Measurements from ENCODE around the gene TTC23. TPM values are rescaled to one million over a fixed set of nuclear protein-coding genes. Genes with fewer than 3 reads are reported as not detected.
"Not testable (repeated sequence)": the region's sequence is repeated elsewhere in the genome, so short reads cannot be mapped to it uniquely, and the experiment has no call there.

The TTC23 gene
- total RNA-seq, 2 donors from 2014 or later = 0.30 TPM; not detected in 1

- H3K9me3 ChIP-seq (ENCODE audit: control insufficient read depth, low read length, poor library complexity, severe bottlenecking) = no peaks in the 10 kb centered on the region
- ATAC-seq (no peak), DNase-seq (no peak)
- H3K27me3 Mint-ChIP-seq = peaks cover 42% of the 10 kb centered on the region
- H3K27ac Mint-ChIP-seq = no peak overlapping the region
- peaks cover 12% of the 10 kb centered on the region for H3K4me1 Mint-ChIP-seq
- no peak overlapping the region for H3K4me3 Mint-ChIP-seq
- H3K36me3 Mint-ChIP-seq (ENCODE audit: low read depth) = peaks cover 4% of the 10 kb centered on the region
Observed at GRCh38 chr15:99121691-99122410, 127.5 kb downstream of the TTC23 start.

- Mint-ChIP-seq H3K27ac (no peak overlapping the region), H3K36me3 (ENCODE audit: low read depth) (peaks cover 4% of the 10 kb centered on the region), H3K27me3 (peaks cover 48% of the 10 kb centered on the region), H3K4me1 (peaks cover 12% of the 10 kb centered on the region), H3K4me3 (no peak overlapping the region)
- ATAC-seq = no peak
- H3K9me3 ChIP-seq (ENCODE audit: control insufficient read depth, low read length, poor library complexity, severe bottlenecking) = no peaks in the 10 kb centered on the region
- no peak for DNase-seq
Observed at GRCh38 chr15:99121207-99121606, 128.2 kb downstream of the TTC23 start.

GRCh38 chr15:99120050-99120777 lies 129.2 kb downstream of the TTC23 start:
- DNase-seq (no peak), ATAC-seq (no peak)
- Mint-ChIP-seq H3K27me3 (peaks cover 45% of the 10 kb centered on the region), H3K27ac (no peak overlapping the region), H3K4me3 (no peak overlapping the region), H3K36me3 (ENCODE audit: low read depth) (peaks cover 4% of the 10 kb centered on the region), H3K4me1 (peaks cover 12% of the 10 kb centered on the region)
- H3K9me3 ChIP-seq (ENCODE audit: control insufficient read depth, low read length, poor library complexity, severe bottlenecking) = no peaks in the 10 kb centered on the region

- peaks cover 10% of the 10 kb centered on the region for H3K4me1 Mint-ChIP-seq
- H3K27me3 Mint-ChIP-seq = peaks cover 36% of the 10 kb centered on the region
- no peak overlapping the region for H3K27ac Mint-ChIP-seq
- ATAC-seq (no peak), DNase-seq (no peak)
- no peaks in the 10 kb centered on the region for H3K9me3 ChIP-seq (ENCODE audit: control insufficient read depth, low read length, poor library complexity, severe bottlenecking)
- H3K36me3 Mint-ChIP-seq (ENCODE audit: low read depth) = peaks cover 4% of the 10 kb centered on the region
- no peak overlapping the region for H3K4me3 Mint-ChIP-seq
Observed at GRCh38 chr15:99118801-99119546, 130.4 kb downstream of the TTC23 start.

GRCh38 chr15:99118258-99118632 lies 131.1 kb downstream of the TTC23 start:
- no peak for DNase-seq
- no peak overlapping the region for H3K27ac Mint-ChIP-seq
- peaks cover 28% of the 10 kb centered on the region for H3K27me3 Mint-ChIP-seq
- H3K9me3 ChIP-seq (ENCODE audit: control insufficient read depth, low read length, poor library complexity, severe bottlenecking) = no peaks in the 10 kb centered on the region
- H3K36me3 Mint-ChIP-seq (ENCODE audit: low read depth) = peaks cover 4% of the 10 kb centered on the region
- H3K4me3 Mint-ChIP-seq = no peak overlapping the region
- no peak for ATAC-seq
- peaks cover 8% of the 10 kb centered on the region for H3K4me1 Mint-ChIP-seq

DNA sequence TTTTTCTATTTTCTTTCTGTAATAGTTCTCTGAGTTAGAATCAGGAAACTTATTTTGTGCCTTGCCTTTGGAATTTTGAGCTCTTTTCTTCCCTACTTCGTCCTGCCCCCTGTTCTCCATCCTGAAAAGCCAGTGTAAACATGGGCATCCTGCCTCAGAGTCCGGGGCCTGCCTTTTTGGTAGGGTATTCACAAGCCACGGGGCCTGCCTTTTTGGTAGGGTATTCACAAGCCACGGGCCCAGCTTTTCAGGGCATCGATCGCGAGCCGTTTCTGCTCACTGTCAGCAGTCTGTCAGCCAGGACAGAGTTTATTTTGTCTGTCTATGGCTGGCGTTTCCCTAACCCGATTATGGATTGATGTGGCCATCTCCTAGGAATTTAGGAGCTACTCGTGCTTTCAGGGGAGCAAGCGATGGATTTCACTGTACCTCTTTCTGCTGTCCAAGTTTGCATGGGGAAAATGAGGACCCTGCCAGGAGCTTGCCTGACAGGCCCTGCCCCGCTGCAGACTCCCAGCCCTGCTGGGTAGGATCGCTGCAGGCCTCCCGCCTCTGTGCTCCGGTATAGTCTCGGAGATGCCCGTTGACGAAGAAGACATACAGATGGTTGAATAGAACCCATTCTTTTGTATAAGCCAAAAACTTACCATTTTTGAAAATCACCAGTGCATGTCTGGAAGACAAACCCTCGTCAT lies 131.7 kb downstream of the TTC23 start:
- H3K36me3 Mint-ChIP-seq (ENCODE audit: low read depth) = peaks cover 4% of the 10 kb centered on the region
- no peak overlapping the region for H3K4me3 Mint-ChIP-seq
- ATAC-seq (no peak), DNase-seq (no peak)
- peaks cover 28% of the 10 kb centered on the region for H3K27me3 Mint-ChIP-seq
- H3K9me3 ChIP-seq (ENCODE audit: control insufficient read depth, low read length, poor library complexity, severe bottlenecking) = no peaks in the 10 kb centered on the region
- H3K27ac Mint-ChIP-seq = no peak overlapping the region
- peaks cover 8% of the 10 kb centered on the region for H3K4me1 Mint-ChIP-seq

GRCh38 chr15:99117111-99117510 lies 132.3 kb downstream of the TTC23 start:
- H3K9me3 ChIP-seq (ENCODE audit: control insufficient read depth, low read length, poor library complexity, severe bottlenecking) = no peaks in the 10 kb centered on the region
- no peak for DNase-seq
- H3K4me1 Mint-ChIP-seq = peaks cover 8% of the 10 kb centered on the region
- H3K4me3 Mint-ChIP-seq = no peak overlapping the region
- peaks cover 28% of the 10 kb centered on the region for H3K27me3 Mint-ChIP-seq
- peaks cover 4% of the 10 kb centered on the region for H3K36me3 Mint-ChIP-seq (ENCODE audit: low read depth)
- H3K27ac Mint-ChIP-seq = no peak overlapping the region
- ATAC-seq = no peak

- no peak overlapping the region for H3K27ac Mint-ChIP-seq
- peaks cover under 1% of the 10 kb centered on the region for H3K36me3 Mint-ChIP-seq (ENCODE audit: low read depth)
- H3K4me1 Mint-ChIP-seq = peaks cover 5% of the 10 kb centered on the region
Observed at GRCh38 chr15:99115300-99116215, 133.8 kb downstream of the TTC23 start.

DNA sequence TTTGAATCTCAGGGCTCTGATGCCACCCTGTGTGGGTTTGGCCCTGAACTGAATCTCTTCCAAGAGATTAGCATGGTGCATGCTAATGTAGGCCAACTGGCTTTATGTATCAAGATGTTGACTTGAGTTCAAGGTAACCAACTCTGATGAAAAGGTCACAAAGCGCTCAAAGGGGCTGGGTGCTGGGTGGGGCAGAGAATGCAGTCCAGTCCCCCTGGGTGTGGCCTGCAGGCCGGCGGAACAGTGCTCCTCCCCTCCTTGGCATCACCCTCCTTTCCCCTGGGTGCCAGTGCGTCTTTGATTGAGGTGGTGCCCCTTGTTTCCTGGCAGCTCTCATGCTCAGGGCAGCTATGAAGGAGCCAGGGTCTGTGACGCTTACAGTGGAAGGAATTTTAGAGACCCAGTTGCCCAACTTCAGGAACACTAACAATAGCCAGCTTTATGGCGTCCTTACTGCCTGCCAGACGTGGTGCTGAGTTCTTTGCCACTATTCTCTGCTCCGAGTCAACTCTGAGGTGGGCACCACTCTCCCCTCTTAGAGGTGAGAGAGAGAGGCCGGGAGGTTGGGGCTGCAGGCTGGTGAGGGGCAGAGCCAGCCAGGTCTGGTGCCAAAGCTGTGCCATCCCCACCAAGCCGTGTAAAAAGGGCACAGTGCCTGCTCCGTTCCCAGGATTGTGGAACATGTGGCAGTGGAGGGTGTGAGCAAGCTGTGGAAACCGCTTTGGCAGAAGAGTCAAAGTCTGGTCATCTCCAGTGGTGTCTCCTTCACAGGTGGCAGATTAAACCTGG lies 134.7 kb downstream of the TTC23 start:
- no peak for DNase-seq
- H3K27ac Mint-ChIP-seq = no peak overlapping the region
- no peaks in the 10 kb centered on the region for H3K9me3 ChIP-seq (ENCODE audit: control insufficient read depth, low read length, poor library complexity, severe bottlenecking)
- no peak overlapping the region for H3K4me3 Mint-ChIP-seq
- ATAC-seq = no peak
- no peaks in the 10 kb centered on the region for H3K36me3 Mint-ChIP-seq (ENCODE audit: low read depth)
- peaks cover 4% of the 10 kb centered on the region for H3K4me1 Mint-ChIP-seq
- H3K27me3 Mint-ChIP-seq = peaks cover 15% of the 10 kb centered on the region

More at GRCh38 chr15:99115300-99116215, 133.8 kb downstream of the TTC23 start:
- DNase-seq (no peak), ATAC-seq (no peak)
- no peaks in the 10 kb centered on the region for H3K9me3 ChIP-seq (ENCODE audit: control insufficient read depth, low read length, poor library complexity, severe bottlenecking)
- peaks cover 19% of the 10 kb centered on the region for H3K27me3 Mint-ChIP-seq
- no peak overlapping the region for H3K4me3 Mint-ChIP-seq

- no peak overlapping the region for H3K27ac Mint-ChIP-seq
- no peaks in the 10 kb centered on the region for H3K9me3 ChIP-seq (ENCODE audit: control insufficient read depth, low read length, poor library complexity, severe bottlenecking)
- DNase-seq (no peak), ATAC-seq (no peak)
- H3K27me3 Mint-ChIP-seq = peaks cover 25% of the 10 kb centered on the region
- peaks cover 4% of the 10 kb centered on the region for H3K4me1 Mint-ChIP-seq
- no peak overlapping the region for H3K4me3 Mint-ChIP-seq
- H3K36me3 Mint-ChIP-seq (ENCODE audit: low read depth) = no peaks in the 10 kb centered on the region
Observed at GRCh38 chr15:99113547-99114271, 135.7 kb downstream of the TTC23 start.

- H3K27me3 Mint-ChIP-seq = peaks cover 28% of the 10 kb centered on the region
- H3K4me3 Mint-ChIP-seq; H3K4me1 Mint-ChIP-seq; H3K27ac Mint-ChIP-seq; H3K9me3 ChIP-seq (ENCODE audit: control insufficient read depth, low read length, poor library complexity, severe bottlenecking); H3K36me3 Mint-ChIP-seq (ENCODE audit: low read depth); ATAC-seq; DNase-seq: not testable (repeated sequence)
Observed at GRCh38 chr15:99111641-99112040, 137.7 kb downstream of the TTC23 start.

Measured in T-helper 17 cell (primary cell).